HS-27A (cell line): Measurements from ENCODE around the gene CARD14.
"Not testable (repeated sequence)": the region's sequence is repeated elsewhere in the genome, so short reads cannot be mapped to it uniquely, and the experiment has no call there.

Experiments used
- DNase-seq: peaks from one replicate; pipeline ENCODE4 v3.0.0-alpha.2; 2012; ENCODE audit warnings: low read depth, missing footprints

CARD14 gene

DNA sequence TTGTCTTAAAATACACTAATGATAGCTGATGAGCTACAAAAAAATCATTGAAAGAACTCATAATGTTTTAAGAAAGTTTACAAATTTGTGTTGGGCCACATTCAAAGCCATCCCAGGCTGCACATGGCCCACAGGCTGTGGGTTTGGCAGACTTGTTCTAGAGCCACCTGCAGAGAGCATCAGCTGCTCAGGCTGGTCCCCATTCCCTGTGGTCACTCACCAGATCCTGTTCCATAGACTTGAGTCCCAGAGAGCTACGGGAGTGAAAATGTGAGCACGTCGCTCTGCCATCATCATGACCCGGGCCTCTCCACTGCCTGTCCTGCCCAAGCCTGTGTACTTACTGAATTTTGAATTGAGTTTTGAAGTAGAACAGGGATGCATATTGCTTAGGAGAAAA is 57.3 kb downstream of the CARD14 start:
- DNase-seq: no peak

DNA sequence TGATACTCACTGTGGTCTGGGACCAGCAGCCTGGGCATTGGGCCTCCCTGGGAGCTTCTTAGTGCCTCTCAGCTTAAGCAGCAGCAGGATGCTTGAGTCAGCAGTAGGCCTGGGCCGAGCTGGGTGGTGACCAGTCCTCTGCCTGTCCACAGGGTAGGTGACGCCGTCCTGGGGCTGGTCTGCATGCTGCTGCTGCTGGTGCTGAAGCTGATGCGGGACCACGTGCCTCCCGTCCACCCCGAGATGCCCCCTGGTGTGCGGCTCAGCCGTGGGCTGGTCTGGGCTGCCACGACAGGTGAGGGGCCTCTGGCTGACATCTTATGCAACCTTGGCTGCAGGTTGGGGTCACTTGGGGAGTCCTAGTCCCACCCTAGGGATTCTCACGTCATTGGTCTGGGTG is 57.8 kb downstream of the CARD14 start:
- no peak for DNase-seq

DNA sequence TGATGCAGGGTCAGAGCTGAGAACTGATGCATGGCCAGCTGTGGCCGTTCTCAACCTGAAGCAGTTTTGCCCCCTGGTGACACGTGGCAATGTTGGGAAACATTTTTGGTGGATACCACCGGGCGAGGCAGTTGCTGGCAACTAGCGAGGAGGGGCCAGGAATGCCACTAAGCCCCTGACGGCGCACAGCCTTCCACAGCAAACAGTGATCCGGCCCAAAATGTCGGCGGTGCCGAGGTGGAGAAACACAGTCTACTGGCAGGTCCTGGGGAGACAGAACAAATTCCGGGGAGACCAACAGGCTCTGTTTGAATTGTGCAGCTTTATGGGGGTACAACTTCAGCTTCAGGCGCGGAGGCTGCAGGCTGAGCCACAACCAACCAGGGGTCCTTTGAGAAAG is 58.6 kb downstream of the CARD14 start:
- DNase-seq: no peak

DNA sequence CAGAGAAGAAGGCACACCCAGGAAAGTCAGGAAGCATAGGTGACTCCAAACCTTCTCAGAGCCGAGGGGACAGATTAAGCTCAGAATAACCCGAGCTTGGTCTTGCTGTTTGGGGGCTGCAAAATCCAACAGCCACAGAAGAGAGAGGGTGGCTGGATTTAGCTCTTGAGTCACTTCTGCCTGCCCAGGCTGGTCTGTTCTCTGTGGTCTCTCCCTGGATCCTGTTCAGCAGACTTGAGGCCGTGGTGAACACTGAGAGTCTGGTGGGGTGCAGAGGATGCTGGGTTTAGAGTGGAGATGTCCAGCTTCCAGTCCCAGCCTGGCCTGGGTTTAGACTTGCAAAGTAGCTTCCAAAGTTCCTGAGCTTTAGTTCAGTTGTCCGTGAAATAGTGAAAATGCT is 59.2 kb downstream of the CARD14 start:
- no peak for DNase-seq

DNA sequence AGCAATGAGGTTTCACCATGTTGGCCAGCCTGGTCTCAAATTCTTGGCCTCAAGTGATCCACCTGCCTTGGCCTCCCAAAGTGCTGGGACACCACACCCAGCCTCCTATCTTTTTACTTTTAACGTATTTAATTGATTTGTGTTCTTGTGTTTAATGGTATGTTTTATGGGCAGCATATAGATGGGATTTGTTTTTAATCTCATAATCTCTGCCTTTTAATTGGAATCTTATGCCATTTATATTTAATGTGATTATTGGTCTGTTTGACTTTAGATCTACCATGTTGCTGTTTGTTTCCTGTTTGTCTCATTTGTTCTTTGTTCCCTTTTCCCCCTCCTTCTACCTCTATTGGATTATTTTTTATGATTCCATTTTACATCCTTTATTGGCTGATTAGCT is 62.6 kb downstream of the CARD14 start:
- no peak for DNase-seq

DNA sequence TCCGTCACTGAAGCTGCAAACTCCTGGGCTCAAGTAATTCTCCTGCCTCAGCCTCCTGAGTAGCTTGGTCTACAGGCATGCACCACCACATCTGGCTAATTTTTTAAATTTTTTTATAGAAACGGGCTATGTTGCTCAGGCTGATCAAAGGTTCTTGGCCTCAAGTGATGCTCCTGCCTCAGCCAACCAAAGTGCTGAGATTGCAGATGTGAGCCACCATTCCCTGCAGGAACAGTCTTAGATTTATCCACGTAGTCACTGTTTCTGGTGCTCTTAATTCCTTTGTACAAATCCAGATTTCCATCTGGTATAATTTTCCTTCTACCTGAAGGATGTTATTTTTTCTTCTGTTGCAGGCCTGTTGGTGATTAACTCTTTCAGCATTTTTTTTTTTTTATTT is 63.4 kb downstream of the CARD14 start:
- no peak for DNase-seq

DNA sequence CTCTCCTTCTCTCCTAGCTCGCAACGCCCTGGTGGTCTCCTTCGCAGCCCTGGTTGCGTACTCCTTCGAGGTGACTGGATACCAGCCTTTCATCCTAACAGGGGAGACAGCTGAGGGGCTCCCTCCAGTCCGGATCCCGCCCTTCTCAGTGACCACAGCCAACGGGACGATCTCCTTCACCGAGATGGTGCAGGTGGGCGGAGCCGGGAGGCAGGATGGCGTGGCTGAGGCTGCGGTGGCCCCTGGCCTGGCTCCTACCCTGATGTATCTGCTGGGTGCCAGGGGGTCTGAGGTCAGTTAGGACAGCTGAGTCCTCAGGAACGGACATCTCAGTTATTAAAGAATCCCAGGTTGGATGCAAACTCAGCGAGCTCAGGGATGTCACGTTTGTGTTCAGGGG is 67.1 kb downstream of the CARD14 start:
- DNase-seq: no peak

DNA sequence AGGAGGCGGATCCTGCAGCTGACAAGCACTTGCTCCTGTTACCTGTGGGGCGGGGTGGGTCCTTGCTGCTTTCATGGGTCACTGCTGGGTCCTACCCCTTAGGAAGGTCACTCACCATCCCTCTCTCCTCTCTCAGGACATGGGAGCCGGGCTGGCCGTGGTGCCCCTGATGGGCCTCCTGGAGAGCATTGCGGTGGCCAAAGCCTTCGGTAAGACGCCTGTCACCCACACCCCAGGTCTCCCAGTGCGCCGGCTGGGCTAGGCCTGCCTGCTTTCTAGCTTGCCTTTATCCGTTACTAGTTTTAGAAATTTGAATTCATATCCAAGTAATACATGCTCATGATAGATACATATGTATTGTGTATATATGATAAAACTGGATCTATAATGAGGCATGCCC is 67.6 kb downstream of the CARD14 start:
- DNase-seq: no peak

DNA sequence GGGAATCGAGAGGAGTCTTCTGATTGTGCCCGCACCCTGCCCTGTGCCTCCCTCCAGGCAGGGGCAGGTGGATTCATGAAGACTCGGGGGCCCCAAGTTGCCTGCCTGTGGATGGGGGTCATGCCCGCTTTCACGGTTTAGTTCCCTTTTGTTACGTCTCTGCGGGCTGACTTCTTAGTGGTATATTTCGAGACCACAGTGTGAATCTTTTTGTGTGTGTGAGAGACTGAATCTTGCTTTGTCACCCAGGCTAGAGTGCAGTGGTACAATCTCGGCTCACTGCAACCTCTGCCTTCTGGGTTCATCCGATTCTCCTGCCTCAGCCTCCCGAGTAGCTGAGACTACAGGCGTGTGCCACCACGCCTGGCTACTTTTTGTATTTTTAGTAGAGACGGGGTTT is 72.7 kb downstream of the CARD14 start:
- DNase-seq: no peak

DNA sequence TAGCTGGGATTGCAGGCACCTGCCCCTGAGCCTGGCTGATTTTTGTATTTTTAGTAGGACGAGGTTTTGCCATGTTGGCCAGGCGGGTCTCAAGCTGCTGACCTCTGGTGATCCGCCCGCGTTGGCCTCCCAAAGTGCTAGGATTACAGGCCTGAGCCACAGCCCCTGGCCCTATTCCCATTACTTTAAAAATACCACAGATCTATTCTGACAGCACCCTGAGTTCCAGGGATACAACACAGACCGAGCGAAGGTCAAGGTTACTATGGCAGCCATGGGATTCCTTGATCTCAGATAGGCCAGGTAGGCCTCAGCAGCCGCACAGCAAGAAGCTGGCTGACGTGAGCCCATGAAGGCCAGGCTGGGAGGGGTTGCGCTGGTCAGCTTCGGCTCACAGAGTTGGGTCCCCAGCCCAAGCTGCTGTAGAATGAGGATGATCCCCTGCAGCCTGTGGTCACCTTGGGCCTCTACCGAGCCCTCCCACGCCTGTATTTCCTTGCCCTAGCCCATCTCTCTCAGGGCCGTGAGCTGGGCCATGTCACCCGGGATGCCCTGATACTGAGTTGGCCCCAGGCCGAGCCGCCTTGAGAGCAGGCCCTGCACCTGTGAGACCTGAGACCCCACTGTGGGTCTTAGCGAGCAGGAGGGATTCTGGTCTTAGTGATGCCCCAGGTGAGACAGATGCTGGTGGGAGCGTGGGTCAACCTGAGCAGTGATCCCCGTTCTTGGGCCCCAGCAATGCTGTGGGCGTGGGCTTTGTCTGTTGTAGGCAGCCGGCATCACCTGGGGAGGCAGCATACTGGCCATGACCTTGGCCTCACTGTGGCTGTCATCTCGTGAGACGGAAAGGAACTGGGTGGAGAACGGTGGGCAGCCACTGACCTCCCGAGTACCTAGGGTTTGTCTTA is 74.0 kb downstream of the CARD14 start:
- no peak for DNase-seq

DNA sequence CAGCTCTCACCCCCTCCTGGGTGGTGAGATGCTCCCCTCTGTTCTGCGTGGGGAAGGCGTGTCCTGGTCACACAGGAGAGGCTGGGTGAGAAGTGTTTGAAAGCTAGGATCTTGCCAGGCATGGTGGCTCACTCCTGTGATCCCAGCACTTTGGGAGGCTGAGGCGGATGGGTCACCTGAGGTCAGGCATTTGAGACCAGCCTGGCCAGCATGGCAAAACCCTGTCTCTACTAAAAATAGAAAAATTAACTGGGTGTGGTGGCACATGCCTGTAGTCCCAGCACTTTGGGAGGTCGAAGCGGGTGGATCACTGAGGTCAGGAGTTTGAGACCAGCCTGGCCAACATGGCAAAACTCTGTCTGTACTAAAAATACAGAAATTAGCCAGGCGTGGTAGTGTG is 74.6 kb downstream of the CARD14 start:
- not testable (repeated sequence) for DNase-seq

DNA sequence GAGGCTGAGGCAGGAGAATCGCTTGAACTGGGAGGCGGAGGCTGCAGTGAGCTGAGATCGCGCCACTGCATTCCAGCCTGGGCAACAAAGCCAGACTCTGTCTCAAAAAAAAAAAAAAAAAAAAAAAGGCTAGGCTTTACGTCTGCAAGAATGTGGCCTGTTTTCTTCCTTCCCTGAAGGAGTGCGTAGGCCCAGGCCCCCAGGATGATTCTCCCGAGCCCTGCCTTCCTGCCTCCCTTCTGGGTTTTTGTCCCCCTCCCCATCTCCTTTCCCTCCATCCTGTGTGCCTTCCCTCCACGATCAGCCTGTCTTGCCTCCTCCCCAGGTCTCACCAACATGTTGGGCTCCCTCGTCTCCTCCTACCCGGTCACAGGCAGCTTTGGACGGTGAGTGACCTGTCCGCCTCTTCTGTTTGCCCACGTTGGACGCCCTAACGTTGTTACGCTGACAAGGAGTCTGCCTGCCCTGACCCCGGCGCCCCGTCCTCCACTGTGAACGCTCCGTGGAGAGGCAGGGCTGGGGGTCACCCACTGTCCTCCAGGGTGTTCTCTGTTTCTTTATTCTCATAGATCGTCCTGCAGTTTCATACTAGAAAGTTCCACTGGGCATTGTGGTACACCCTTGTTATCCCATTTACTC is 75.2 kb downstream of the CARD14 start:
- no peak for DNase-seq

DNA sequence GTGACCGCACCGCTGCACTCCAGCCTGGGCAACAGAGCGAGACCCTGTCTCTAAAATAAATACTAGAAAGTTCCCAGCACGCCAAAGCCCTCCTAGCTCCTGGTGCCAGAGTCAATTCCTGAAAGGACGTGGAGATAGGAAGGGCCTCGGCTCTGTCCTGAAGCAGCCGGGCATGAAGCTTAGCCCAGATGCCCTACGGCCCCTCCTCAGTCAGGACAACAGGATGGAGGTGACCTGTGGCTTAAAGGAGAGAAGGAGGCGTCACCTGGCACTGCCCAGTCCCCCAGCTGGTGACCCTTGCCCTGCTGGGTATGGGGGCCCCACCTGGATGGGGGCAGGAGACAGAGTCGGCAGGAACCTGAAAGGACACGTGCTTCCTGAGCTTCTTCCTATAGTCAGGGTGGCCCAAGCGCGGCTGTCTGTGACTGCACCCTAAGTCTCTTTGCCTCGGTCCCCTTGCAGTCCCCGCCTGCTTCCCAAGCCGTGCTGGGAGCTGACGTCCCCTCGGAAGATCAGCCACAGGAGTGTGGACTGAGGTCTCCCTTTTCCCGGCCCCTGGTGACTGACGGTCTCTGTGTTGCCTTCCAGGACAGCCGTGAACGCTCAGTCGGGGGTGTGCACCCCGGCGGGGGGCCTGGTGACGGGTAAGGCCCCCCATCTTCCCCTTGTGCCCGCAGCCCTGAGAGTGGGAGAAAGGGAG is 75.9 kb downstream of the CARD14 start:
- DNase-seq: no peak

DNA sequence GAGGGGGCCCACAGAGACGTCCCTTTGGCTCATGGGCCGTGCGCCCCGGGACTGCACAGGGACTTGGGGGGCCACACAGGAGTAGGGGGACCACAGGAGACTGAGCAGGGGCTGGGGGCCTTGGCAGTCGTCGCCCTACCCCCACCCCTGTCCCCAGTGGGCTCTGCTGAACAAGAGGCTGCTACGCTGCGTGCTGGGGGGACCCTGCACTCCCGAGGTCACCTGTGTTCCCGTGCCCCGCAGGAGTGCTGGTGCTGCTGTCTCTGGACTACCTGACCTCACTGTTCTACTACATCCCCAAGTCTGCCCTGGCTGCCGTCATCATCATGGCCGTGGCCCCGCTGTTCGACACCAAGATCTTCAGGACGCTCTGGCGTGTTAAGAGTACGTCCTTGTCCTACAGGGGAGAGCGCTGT is 76.4 kb downstream of the CARD14 start:
- DNase-seq: no peak

DNA sequence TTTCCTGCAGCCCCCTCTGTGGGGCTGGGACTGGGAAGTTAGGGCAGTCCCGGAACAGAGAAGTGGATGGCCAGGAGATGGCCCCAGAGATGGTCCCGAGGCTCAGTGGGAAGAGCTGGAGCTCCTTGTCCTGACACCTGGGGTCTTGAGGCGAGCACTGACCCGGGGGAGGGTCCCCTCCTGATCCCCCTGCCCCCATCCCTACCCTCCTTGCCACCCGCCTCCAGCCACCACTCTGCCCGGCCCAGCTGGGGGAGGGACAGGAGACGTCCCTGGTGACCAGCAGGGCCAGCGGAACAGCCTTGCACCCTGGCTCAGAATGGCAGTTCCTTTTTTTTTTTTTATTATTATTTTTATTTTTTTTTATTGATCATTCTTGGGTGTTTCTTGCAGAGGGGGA is 76.9 kb downstream of the CARD14 start:
- no peak for DNase-seq

DNA sequence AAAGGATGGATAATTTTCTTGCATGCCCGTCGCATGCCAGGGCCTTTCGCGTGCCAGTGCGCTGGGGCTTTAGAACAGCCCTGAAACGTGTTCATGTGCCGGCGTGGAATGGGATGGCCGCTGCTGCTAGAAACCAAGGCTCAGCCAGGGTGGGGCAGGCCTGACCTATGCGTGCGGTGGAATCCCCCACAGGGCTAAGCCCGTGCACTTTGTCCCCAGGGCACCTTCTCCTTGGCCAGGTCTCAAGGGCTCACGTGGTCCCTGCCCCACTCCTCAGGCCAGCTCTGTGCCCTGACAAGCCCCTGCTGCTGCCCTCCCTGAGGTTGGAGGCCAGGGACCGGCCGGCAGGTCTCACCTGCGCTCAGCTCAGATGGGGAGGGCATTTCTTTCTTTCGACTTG is 77.7 kb downstream of the CARD14 start:
- no peak for DNase-seq

DNA sequence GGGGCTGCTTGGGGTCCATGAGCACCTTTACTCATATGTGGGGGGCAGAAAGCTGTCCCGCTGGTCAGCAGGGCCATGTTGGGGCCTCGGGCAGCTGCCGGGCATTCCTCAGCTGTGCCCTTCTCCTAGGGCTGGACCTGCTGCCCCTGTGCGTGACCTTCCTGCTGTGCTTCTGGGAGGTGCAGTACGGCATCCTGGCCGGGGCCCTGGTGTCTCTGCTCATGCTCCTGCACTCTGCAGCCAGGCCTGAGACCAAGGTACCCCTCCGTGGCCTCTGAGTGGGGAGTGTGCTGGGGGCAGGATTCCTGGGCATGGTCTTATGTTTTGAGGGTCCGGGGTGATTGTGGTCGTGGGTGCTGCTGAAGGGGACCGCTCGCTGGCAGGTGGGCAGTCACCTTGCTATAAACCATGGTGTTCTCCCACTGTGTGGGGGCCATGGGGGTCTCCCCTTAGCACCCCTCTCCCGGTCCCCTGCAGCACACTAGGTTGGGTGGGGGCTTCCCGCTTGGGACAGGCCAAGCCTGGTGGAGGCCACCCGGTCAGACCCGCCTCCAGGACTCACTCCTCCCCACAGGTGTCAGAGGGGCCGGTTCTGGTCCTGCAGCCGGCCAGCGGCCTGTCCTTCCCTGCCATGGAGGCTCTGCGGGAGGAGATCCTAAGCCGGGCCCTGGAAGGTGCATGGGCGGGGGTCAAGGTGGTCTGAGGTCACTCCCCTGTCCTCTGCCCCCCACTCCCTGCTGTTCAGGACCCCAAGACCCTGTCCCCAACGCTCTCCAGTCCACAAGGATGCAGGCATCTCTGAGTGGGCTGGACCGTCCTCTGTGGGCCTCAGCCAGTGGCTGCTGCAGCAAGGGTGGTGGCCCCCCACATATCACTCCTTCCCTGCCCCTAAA is 78.4 kb downstream of the CARD14 start:
- DNase-seq: no peak

DNA sequence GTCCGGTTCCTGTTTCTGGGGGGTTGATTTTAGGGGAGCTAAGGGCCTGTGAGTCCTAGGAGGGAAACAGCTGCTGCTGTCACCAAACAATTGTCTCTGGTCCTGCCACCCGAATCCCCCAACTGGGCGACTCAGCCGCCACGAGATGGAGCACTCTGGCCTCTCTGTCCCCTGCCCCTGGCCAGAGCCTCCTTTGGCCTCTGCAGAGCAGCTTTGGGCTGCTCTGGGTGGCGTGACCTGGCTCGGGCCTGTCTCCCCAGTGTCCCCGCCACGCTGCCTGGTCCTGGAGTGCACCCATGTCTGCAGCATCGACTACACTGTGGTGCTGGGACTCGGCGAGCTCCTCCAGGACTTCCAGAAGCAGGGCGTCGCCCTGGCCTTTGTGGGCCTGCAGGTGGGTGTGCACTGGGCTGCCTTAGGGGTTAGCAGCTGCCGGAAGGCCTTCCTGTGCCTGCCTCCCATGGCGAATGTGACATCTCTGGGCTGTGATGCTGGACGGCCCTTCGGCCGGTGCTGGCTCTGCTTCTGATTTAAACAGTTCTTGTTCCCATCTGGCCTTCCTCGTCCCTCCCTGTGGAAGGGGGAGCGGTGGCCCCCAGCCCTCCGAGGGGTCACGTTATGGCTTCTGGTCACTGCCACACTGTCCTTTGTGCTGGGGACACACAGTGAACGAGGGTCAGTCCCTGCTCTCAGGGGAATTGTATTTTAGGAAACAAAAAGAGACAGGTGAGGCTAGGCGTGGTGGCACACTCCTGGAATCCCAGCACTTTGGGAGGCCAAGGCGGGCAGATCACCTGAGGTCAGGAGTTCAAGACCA is 79.3 kb downstream of the CARD14 start:
- no peak for DNase-seq

DNA sequence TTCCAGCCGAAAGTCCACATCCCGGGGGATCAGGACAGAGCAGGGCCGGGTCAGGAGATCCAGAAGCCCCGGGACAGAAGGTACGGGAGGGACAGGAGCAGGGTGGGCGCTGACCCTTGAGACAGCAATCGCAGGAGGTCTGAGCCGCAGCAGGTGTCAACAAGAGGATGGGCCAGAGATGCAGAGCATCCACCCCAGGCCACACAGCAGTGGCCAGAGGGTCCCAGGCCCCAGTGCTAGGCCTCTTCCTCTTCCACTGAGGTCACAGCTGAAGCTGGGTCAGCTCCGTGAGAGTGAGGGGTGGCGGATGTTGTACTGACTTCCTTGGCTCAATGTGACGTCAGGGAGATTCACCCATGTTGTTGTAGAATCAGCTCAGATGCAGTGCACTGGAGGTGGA is 82.1 kb downstream of the CARD14 start:
- no peak for DNase-seq

DNA sequence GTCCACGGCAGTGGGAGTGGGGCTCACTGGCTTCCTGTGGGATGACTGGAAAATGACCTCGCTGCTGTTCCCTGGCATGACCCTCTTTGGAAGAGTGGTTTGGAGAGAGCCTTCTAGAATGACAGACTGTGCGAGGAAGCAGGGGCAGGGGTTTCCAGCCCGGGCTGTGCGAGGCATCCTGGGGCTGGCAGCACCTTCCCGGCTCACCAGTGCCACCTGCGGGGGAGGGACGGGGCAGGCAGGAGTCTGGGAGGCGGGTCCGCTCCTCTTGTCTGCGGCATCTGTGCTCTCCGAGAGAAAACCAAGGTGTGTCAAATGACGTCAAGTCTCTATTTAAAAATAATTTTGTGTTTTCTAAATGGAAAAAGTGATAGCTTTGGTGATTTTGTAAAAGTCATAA is 83.0 kb downstream of the CARD14 start:
- no peak for DNase-seq
